H1 (cell line): Measurements from ENCODE around the gene CYP2E1. TPM values are rescaled to one million over a fixed set of nuclear protein-coding genes. Genes with fewer than 3 reads are reported as not detected.
"Not testable (repeated sequence)": the region's sequence is repeated elsewhere in the genome, so short reads cannot be mapped to it uniquely, and the experiment has no call there.

ENCODE experiments used
- CTCF ChIA-PET: fragments of 300-600 bp; sonication (Branson Sonifier 250); formaldehyde crosslinking; loops from one replicate; lab custom pipeline; 2021; ENCODE audit not compliant: partially characterized antibody; lab: Charles Lee
- POLR2A ChIA-PET: fragments of 300-600 bp; sonication (Branson Sonifier 250); formaldehyde crosslinking; loops from one replicate; lab custom pipeline; 2021; ENCODE audit warnings: inconsistent platforms; ENCODE audit not compliant: partially characterized antibody; lab: Charles Lee
- DNase-seq, 2 experiments: peaks; one replicate each; pipeline versions ENCODE4 v3.0.0 to v3.0.0-alpha.2; 2010 to 2022; ENCODE audit warnings: low spot score in 2 of 2, low read depth in 1 of 2, mixed read lengths in 1 of 2
- FAIRE-seq: peaks from 2 replicates; lab custom pipeline; 2011; peaks lifted over from hg19 to GRCh38; lab: Jason Lieb, UNC
- H2AFZ ChIP-seq: 2 replicates; pipeline ENCODE4 v1.8.1; 2012; ENCODE audit warnings: low read length, inconsistent platforms
- H2AK5ac ChIP-seq: 2 replicates; pipeline ENCODE4 v1.6.1; 2013; ENCODE audit warnings: low read depth, low read length
- H2BK120ac ChIP-seq: replicated peaks from 2 replicates; pipeline ENCODE3; 2013; ENCODE audit warnings: low read depth, low read length, inconsistent platforms
- H2BK12ac ChIP-seq: 2 replicates; pipeline ENCODE4 v1.6.1; 2013; ENCODE audit warnings: low read depth, low read length
- H2BK15ac ChIP-seq: 2 replicates; pipeline ENCODE4 v1.6.1; 2013; ENCODE audit warnings: low read length
- H2BK20ac ChIP-seq: 2 replicates; pipeline ENCODE4 v1.6.1; 2013; ENCODE audit warnings: low read length
- H2BK5ac ChIP-seq: 2 replicates; pipeline ENCODE4 v1.6.1; 2013; ENCODE audit warnings: low read depth, low read length
- H3K14ac ChIP-seq: 2 replicates; pipeline ENCODE4 v1.6.1; 2013; ENCODE audit warnings: inconsistent platforms; ENCODE audit not compliant: insufficient read length
- H3K18ac ChIP-seq: 2 replicates; pipeline ENCODE4 v1.6.1; 2013; ENCODE audit warnings: low read length; ENCODE audit errors: extremely low read depth
- H3K23ac ChIP-seq: 2 replicates; pipeline ENCODE4 v1.6.1; 2013; ENCODE audit warnings: inconsistent platforms; ENCODE audit not compliant: insufficient read length
- H3K23me2 ChIP-seq: 2 replicates; pipeline ENCODE4 v1.6.1; 2013; ENCODE audit warnings: low read depth, low read length
- H3K27ac ChIP-seq: 2 replicates; pipeline ENCODE4 v1.6.1; 2011; ENCODE audit warnings: low read depth, low read length, inconsistent platforms
- H3K27me3 ChIP-seq, 4 experiments: replicated peaks in 1 of 4; 1 replicate in 1 of 4; 2 replicates in 3 of 4; pipeline versions ENCODE4 v1.6.1 to v1.8.1; 2011 to 2013; ENCODE audit warnings: low read length in 3 of 4, mild to moderate bottlenecking in 3 of 4, inconsistent platforms in 2 of 4, mixed read lengths in 2 of 4, moderate library complexity in 1 of 4; ENCODE audit not compliant: control insufficient read depth in 3 of 4, insufficient read depth in 3 of 4; ENCODE audit errors: extremely low read depth in 1 of 4
- H3K36me3 ChIP-seq, 4 experiments: 2 replicates each; pipeline versions ENCODE4 v1.6.1 to v1.8.1; 2011 to 2013; ENCODE audit warnings: mild to moderate bottlenecking in 4 of 4, low read length in 3 of 4, moderate library complexity in 2 of 4, control low read depth in 1 of 4, inconsistent platforms in 1 of 4; ENCODE audit not compliant: insufficient read depth in 4 of 4, control insufficient read depth in 2 of 4
- H3K4ac ChIP-seq: replicated peaks from 2 replicates; pipeline ENCODE3; 2013; ENCODE audit warnings: low read length, low read depth, mixed read lengths, inconsistent platforms; ENCODE audit not compliant: insufficient read length
- H3K4me1 ChIP-seq, 4 experiments: replicated peaks in 1 of 4; 1 replicate in 1 of 4; 2 replicates in 3 of 4; pipeline versions ENCODE4 v1.6.1 to v1.8.1; 2011 to 2013; ENCODE audit warnings: low read length in 3 of 4, inconsistent platforms in 2 of 4, mixed read lengths in 1 of 4; ENCODE audit not compliant: insufficient read depth in 4 of 4, control insufficient read depth in 3 of 4
- H3K4me2 ChIP-seq, 2 experiments: 2 replicates each; pipeline versions ENCODE4 v1.6.1 to v1.8.1; 2011 to 2013; ENCODE audit warnings: low read depth in 2 of 2, low read length in 2 of 2, control low read depth in 1 of 2, inconsistent platforms in 1 of 2, mild to moderate bottlenecking in 1 of 2; ENCODE audit not compliant: insufficient read depth in 1 of 2
- H3K4me3 ChIP-seq, 4 experiments: fragments of 200-600, 300-600 bp in 1 of 4; sonication (generic), shearing (Covaris generic), sonication (Bioruptor Twin) in 1 of 4; 2 replicates each; pipeline versions ENCODE4 v1.5.1 to v1.8.1; 2011 to 2016; ENCODE audit warnings: low read length in 4 of 4, low read depth in 3 of 4, control low read depth in 2 of 4, inconsistent platforms in 2 of 4, mild to moderate bottlenecking in 2 of 4, mixed read lengths in 1 of 4, moderate library complexity in 1 of 4; ENCODE audit not compliant: insufficient read depth in 2 of 4; ENCODE audit errors: extremely low read depth in 1 of 4
- H3K56ac ChIP-seq: replicated peaks from 2 replicates; pipeline ENCODE3; 2013; ENCODE audit warnings: low read depth, mild to moderate bottlenecking, mixed read lengths, low read length, inconsistent platforms; ENCODE audit not compliant: insufficient read length
- H3K79me1 ChIP-seq: 2 replicates; pipeline ENCODE4 v1.6.1; 2013; ENCODE audit warnings: low read depth, low read length, control low read depth
- H3K79me2 ChIP-seq, 2 experiments: 2 replicates each; pipeline versions ENCODE4 v1.6.1 to v1.8.1; 2012 to 2013; ENCODE audit warnings: low read length in 2 of 2, mild to moderate bottlenecking in 2 of 2, inconsistent platforms in 1 of 2; ENCODE audit not compliant: insufficient read depth in 2 of 2, control insufficient read depth in 1 of 2
- H3K9ac ChIP-seq, 4 experiments: replicated peaks in 1 of 4; 1 replicate in 1 of 4; 2 replicates in 3 of 4; pipeline versions ENCODE4 v1.6.1 to v1.8.1; 2011 to 2013; ENCODE audit warnings: low read depth in 3 of 4, low read length in 3 of 4, control low read depth in 2 of 4, mild to moderate bottlenecking in 2 of 4, moderate library complexity in 2 of 4, inconsistent platforms in 1 of 4; ENCODE audit errors: extremely low read depth in 1 of 4
- H3K9me3 ChIP-seq, 2 experiments: 2 replicates each; pipeline versions ENCODE4 v1.6.1 to v1.8.1; 2012 to 2013; ENCODE audit warnings: mild to moderate bottlenecking in 2 of 2, moderate library complexity in 2 of 2, control low read depth in 1 of 2, inconsistent platforms in 1 of 2, low read depth in 1 of 2, low read length in 1 of 2, mixed read lengths in 1 of 2; ENCODE audit not compliant: insufficient read depth in 2 of 2
- H4K20me1 ChIP-seq, 2 experiments: replicated peaks in 1 of 2; 2 replicates each; pipeline versions ENCODE3 to v1.8.1; 2011 to 2013; ENCODE audit warnings: inconsistent platforms in 2 of 2, low read length in 2 of 2, mild to moderate bottlenecking in 1 of 2; ENCODE audit not compliant: insufficient read depth in 2 of 2, control insufficient read depth in 1 of 2
- H4K5ac ChIP-seq: 2 replicates; pipeline ENCODE4 v1.6.1; 2013; ENCODE audit warnings: low read length, low read depth, mixed read lengths, inconsistent platforms; ENCODE audit not compliant: insufficient read length
- H4K8ac ChIP-seq: 2 replicates; pipeline ENCODE4 v1.8.0; 2013; ENCODE audit warnings: mild to moderate bottlenecking, moderate library complexity, low read length, inconsistent platforms; ENCODE audit not compliant: insufficient read depth; ENCODE audit errors: extremely low read depth
- H4K91ac ChIP-seq: replicated peaks from 2 replicates; pipeline ENCODE3; 2013; ENCODE audit warnings: low read length, mixed read lengths, inconsistent platforms; ENCODE audit not compliant: insufficient read length
- WGBS, 2 experiments: shearing (Covaris generic) in 1 of 2; methylation state at CpG; one replicate each; pipeline versions ENCODE4 v1.1.6 to v1.1.7; 2013 to 2015; ENCODE audit warnings: low lambda C conversion rate in 2 of 2, mixed read lengths in 2 of 2, inconsistent platforms in 1 of 2, low coverage in 1 of 2, missing lambda C conversion rate in 1 of 2; ENCODE audit not compliant: insufficient replicate concordance in 2 of 2, insufficient coverage in 1 of 2, insufficient read length in 1 of 2; ENCODE audit errors: extremely low coverage in 1 of 2, missing lambda C conversion rate in 1 of 2; 5-methylcytosine and 5-hydroxymethylcytosine counted together
- polyA plus RNA-seq, 7 experiments: library from polyadenylated mRNA; depleted of rRNA in 3 of 7; stranded (reverse) in 5 of 7; unstranded in 2 of 7; fragments of >200 nt in 5 of 7; fragments of 200-250 nt in 2 of 7; gene quantifications; 1 replicate in 5 of 7; 2 replicates in 1 of 7; 4 replicates in 1 of 7; pipeline versions ENCODE4 v1.2.1 to v1.2.3, GENCODE V29; 2011 to 2013; ENCODE audit warnings: missing spikeins in 2 of 7, mixed read lengths in 2 of 7
- total RNA-seq: library from RNA; stranded (reverse); fragmentation: NEBNext Ultra II Directional; extraction: Animal tissue kit (Norgen Biotek cat#: 25700); gene quantifications from 2 replicates; pipeline ENCODE4 v1.2.1, GENCODE V29; 2021

The CYP2E1 gene
- total and polyA plus RNA-seq, 2 of the 8 experiments (the other 6 are each of a cell fraction or from before 2014, with no cell fraction given) = 0.11 TPM; not detected in 1

GRCh38 chr10:133499176-133499575 is 28.0 kb upstream of the CYP2E1 start:
- H4K8ac ChIP-seq, H4K5ac ChIP-seq, H4K20me1 ChIP-seq, H3K27ac ChIP-seq, H3K14ac ChIP-seq, H3K23ac ChIP-seq, H2AFZ ChIP-seq, H3K23me2 ChIP-seq, CTCF ChIA-PET, H2AK5ac ChIP-seq, H3K56ac ChIP-seq, FAIRE-seq, H3K4me3 ChIP-seq, H2BK5ac ChIP-seq, H3K4me2 ChIP-seq, H3K18ac ChIP-seq, H2BK120ac ChIP-seq, POLR2A ChIA-PET, H2BK15ac ChIP-seq, H3K9ac ChIP-seq, H2BK12ac ChIP-seq, DNase-seq, H4K91ac ChIP-seq, H3K79me1 ChIP-seq, H3K36me3 ChIP-seq, H3K79me2 ChIP-seq, H2BK20ac ChIP-seq, H3K4me1 ChIP-seq, H3K4ac ChIP-seq, H3K27me3 ChIP-seq: not testable (repeated sequence)
- 56% methylated on average over 1 of the region's 1 CpG; no CpG with 5 or more reads in 1 of the 2 experiments for WGBS, 2 experiments
- H3K9me3 ChIP-seq = peaks cover 29 to 74% of the 10 kb centered on the region in 2 experiments

- H3K23me2 ChIP-seq, H2BK120ac ChIP-seq, FAIRE-seq, H3K14ac ChIP-seq, DNase-seq, H3K23ac ChIP-seq, H3K4me1 ChIP-seq, H2BK20ac ChIP-seq, POLR2A ChIA-PET, H3K9ac ChIP-seq, H2BK15ac ChIP-seq, H2BK5ac ChIP-seq, H3K4me3 ChIP-seq, H3K18ac ChIP-seq, H4K5ac ChIP-seq, H4K91ac ChIP-seq, H3K36me3 ChIP-seq, H2AFZ ChIP-seq, H4K8ac ChIP-seq, H4K20me1 ChIP-seq, H3K27ac ChIP-seq, H3K4ac ChIP-seq, H3K79me1 ChIP-seq, H2BK12ac ChIP-seq, H3K4me2 ChIP-seq, H3K79me2 ChIP-seq, CTCF ChIA-PET, H2AK5ac ChIP-seq, H3K27me3 ChIP-seq, H3K56ac ChIP-seq: not testable (repeated sequence)
- peaks cover 29 to 59% of the 10 kb centered on the region in 2 experiments for H3K9me3 ChIP-seq
- WGBS, 2 experiments = 71% methylated on average over 4 of the region's 4 CpGs; no CpG with 5 or more reads in 1 of the 2 experiments
Measured at GRCh38 chr10:133500897-133501296, 26.3 kb upstream of the CYP2E1 start.
